Measurements from ENCODE around the gene ILKAP. TPM values are rescaled to one million over a fixed set of nuclear protein-coding genes. Genes with fewer than 3 reads are reported as not detected.

The ILKAP gene
- total RNA-seq, 1 donor from 2014 or later, result 71.4 TPM

- intact Hi-C loops (cut with micrococcal nuclease), result no loop called here
Measured at GRCh38 chr2:238125127-238125885, 78.2 kb downstream of the ILKAP start.

- intact Hi-C loops (cut with micrococcal nuclease), result no loop called here
Measured at GRCh38 chr2:238124488-238125126, 78.9 kb downstream of the ILKAP start.

- intact Hi-C loops (cut with micrococcal nuclease), result no loop called here
Measured at GRCh38 chr2:238123991-238124470, 79.5 kb downstream of the ILKAP start.

DNA sequence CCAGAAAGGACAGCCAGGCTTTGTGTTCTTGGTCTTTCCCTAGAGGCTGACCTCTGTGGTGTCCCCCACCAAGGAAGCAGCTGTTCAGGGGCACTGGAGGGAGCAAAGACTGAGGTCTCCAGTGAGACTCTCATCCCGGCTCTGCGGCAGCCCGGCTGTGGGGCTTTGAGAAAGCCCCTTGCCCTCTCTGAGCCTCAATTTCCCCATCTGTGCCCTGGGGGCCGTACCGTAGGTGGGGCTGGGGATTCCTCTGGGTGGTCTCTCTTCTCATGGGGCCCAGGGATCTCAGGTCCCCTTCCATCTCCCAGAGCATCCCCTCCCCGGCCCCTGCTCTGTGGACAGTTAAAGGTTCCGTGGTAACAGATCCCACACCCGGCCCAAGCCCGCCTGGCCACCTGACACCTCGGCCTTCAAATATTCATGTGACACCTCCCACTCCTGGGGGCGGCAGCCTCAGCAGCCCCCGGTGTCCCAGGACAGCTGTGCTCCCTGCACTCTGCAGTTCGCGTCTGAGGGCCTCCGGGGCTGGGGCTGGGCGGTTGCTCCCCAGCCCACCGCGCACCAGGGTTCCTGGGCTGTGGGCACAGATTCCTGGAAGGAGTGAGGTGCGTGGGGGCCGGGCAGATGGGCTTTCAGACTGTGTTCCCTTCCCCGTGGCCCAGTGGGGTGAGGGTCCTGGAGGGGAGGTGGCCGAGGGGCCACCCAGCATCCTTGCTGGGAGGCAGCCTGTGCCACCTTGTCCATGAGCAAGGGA is 80.1 kb downstream of the ILKAP start:
- intact Hi-C loops (cut with micrococcal nuclease), result no loop called here

DNA sequence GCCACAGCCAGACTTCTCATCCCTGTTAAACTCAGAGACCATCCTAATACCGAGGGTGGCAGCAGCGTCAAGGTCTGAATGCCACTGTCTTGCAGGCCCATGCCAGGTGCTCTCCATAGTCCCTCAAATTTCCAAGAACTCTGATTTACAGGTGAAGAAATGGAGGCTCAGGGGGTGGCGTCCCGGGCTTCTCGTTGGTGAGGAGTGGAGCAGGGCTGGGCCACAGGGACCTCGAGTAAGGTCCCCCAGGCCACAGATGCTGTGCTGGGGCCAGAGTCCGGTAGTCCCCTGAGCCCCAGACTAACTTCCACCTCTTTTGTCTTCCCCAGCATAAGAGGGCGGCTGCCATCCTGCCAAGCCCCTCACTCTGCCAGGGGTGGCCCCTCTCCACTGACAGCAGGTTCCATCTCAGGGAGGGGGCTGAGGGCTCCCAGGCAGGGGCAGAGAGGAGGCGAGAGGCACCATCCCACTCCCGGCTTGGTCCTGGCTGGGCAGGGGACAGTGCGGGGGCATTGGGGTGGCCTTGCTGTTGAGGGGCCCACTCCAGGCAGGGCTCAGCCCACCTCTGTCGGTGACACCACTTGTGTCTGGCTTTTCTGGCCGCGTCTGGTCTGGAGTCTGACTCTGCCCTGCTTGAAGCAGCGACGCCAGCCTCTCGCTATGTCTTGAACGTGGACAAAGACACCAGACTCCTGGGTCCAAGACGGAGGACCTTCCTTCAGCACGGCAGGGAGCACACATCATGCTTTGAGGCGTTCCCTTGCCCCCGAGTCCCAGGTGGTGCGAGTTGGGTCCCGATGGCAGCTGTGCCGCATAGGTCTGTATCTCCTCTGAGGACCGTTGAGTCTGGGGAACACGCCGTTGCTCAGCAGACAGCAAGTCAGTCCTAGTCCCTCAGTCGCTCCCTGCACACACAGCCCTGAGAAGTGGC is 80.9 kb downstream of the ILKAP start:
- intact Hi-C loops (cut with micrococcal nuclease), result no loop called here

DNA sequence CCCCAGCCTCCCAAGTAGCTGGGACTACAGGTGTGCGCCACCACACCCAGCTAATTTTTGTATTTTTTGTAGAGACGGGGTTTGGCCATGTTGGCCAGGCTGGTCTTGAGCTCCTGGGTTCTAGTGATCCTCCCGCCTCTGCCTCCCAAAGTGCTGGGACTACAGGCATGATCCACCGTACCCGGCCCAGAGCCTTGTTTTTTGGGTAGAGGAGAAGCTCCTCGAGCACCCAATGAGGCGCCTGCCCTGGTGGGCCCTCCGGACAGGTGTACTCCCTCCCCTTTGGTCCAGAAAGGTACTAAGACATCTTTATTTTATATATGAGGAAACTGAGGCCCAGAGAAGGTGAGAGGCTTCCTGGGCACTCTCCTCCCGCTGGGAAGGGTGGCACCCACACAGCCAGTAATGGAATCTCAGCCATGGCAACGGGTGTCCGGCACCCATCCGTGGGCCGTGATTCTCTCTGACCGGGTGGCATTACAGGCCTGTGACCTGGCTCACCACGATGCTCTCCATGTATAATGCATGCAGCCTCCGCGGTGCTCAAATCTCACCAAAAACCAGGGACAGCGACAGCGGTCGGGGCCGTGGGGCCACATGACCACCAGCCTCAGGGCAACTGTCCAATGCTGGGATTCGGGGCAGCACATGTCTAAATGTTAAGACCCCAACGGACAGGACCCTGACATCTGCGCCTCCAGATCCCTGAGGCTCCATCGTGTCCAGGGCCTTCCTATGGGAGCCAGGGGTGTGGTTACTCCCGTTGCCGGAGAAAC is 81.8 kb downstream of the ILKAP start:
- intact Hi-C loops (cut with micrococcal nuclease), result no loop called here

DNA sequence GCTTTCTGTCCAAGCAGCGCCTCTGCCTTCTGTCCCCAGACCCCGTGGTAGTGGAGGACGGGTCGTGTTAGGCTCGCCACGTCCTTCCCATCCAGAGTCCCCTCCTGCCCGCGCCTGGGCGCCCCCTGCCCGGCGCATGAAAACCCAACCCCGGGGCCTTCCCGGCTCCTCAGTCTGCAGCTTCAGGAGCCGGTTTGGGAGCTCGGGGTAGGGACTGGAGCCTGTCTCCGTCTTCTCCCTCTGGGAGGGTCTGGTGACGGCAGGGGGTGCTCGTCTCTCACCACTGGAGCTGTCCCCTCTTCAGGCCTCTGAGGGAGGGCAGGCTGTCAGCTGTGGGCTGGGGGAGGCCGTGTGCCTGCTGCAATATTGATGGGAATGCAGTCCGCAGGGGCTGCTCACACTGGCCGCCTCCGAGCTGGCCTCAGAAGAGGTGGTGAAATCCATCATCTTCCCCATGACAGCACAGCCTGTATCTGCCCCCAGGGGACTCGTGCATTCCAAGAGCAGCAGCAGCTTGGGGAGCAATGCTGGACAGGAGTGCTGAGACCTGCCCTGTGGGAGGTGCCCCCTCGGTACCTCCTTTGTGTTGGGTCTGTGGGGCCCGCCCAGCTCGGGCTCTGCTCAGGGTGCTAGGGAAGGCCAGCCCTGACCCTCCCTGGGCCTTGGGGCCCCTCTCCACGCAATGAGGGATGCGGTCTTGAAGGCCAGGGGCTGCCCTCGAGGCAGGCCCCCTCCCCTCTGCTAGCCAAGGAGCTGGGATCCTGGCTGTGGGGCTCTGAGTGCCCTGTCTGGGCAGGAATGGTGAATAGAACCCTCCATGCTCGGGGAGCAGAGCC is 82.8 kb downstream of the ILKAP start:
- intact Hi-C loops (cut with micrococcal nuclease), result no loop called here

Other genes with a start within 250 kb of the ILKAP start
- gene UBE2F, start 236.7 kb downstream of the ILKAP start, total RNA-seq, result 82.5 and 92.7 TPM in 2 replicates
- 40.4 and 40.5 TPM in 2 replicates for gene SCLY, start 142.7 kb downstream of the ILKAP start, total RNA-seq
- gene ESPNL, start 103.4 kb downstream of the ILKAP start, total RNA-seq, result 0.05 and 0.14 TPM in 2 replicates
- not detected in 2 replicates for gene KLHL30, start 65.0 kb downstream of the ILKAP start, total RNA-seq
- gene ERFE, start 44.7 kb downstream of the ILKAP start, total RNA-seq, result 0.09 and 0.11 TPM in 2 replicates
- 5.9 and 8.0 TPM in 2 replicates for gene HES6, start 36.3 kb upstream of the ILKAP start, total RNA-seq
- 17.6 and 19.4 TPM in 2 replicates for gene PER2, start 84.9 kb upstream of the ILKAP start, total RNA-seq
- 7.7 and 10.4 TPM in 2 replicates for gene TRAF3IP1, start 116.8 kb upstream of the ILKAP start, total RNA-seq
- 31.9 and 32.9 TPM in 2 replicates for gene ASB1, start 223.2 kb upstream of the ILKAP start, total RNA-seq